HG02970 (cell line): ENCODE data around the gene TRPM2.

Source experiments
- ATAC-seq: cut with Tn5 transposase; IDR thresholded peaks from one replicate; pipeline ENCODE4 v1.9.1; 2021; ENCODE audit warnings: mild to moderate bottlenecking, moderate library complexity, moderate number of reproducible peaks; ENCODE audit not compliant: unreplicated experiment, low FRiP score

The TRPM2 gene

DNA sequence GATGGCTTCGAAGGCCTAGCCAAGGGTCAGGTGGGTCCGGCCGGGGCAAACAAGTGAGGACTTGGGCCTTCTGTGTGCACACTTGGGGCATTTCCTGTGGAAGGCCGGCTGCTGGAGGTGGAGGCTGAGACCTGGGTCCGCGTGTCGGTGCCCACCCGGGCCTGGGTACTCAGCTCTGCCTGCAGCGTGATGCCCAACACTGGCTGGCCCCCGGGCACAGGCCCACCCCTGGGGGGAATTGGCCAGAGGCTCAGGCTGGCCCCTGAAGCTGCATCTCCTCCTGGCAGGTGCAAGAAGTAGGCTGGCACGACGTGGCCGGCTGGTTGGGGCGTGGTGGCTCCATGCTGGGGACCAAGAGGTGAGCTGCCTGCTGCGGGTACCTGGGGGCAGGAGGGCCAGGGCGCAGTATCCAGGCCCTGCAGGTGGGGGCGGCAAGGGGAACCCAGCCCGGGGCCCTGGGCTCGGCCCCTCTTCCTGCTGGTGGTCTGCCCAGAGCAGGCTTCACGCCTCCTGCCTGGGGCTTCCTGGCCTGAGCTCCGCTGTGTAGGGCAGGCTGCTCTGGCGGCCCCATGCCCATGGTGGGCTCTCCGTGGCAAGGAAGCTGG, 31.5 kb upstream of the TRPM2 start:
- ATAC-seq, result no peak

DNA sequence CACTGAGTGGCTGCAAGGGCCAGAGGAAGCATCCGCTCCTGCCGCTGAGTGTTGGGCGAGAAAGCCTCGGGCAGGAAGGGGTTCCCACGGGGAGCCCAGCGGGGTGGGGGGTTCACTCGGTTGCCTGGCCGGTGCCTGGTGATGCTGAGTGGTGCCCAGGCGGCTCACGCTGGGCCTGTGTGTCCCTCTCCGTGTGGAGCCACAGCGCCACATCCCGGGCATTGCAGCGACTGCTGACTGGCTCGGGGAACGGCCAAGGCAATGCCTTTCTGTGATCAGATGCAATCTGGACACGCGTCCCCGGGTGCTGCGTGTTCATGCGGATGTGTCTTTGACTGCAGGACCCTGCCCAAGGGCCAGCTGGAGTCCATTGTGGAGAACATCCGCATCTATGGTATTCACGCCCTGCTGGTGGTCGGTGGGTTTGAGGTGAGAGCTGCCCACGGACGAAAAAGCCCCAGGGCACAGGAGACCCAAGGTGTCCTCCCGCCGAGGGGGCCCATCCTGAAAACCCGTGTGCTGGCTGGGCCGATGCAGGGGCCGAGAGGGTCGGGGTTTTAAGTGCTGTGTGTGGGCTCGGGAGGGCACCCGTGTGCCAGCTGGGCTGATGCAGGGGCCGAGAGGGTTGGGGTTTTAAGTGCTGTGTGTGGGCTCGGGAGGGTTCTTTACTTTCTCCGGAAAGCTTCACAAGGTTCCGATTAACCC, 30.6 kb upstream of the TRPM2 start:
- no peak for ATAC-seq

DNA sequence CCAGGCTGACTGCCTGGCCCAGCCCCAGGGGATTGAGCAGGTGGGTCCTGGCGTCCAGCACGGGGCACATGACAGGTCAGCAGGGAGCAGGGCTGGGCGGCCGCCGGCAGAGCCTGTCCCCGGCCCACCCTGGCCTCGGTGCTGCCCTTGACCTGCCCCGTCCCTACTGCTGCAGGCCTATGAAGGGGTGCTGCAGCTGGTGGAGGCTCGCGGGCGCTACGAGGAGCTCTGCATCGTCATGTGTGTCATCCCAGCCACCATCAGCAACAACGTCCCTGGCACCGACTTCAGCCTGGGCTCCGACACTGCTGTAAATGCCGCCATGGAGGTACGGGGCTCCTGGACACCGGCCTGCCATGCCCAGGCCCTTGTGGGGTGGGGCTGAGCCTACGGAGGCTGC, 29.8 kb upstream of the TRPM2 start:
- no peak for ATAC-seq

DNA sequence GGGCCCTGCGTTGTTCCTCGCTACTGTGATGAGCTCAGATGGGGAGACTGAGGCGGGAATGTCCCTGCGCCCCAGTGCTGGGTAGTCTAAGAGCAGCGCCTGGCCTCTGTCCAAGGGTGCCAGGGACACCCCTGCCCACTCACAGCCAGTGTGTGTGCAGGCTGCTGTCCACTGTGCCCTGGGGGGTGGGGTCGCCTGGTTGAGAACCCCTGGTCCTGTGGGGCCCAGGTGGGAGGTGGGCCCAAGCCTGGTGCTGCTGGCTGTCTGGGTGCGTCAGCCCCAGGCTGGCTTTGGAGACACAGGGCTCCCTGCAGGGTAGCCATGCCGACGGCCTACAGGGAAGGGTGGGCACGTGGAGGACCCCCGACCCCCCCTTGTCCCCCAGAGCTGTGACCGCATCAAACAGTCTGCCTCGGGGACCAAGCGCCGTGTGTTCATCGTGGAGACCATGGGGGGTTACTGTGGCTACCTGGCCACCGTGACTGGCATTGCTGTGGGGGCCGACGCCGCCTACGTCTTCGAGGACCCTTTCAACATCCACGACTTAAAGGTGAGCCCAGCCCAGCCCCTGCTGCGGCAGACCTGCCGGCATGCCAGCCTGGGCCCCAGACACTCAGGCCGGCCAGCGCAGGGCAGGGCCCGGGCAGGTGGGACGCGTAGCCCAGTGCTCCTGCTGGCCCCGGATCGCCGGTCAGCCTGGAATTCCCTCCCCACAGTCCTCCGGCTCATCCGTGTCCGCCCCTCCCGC, 29.1 kb upstream of the TRPM2 start:
- no peak for ATAC-seq

DNA sequence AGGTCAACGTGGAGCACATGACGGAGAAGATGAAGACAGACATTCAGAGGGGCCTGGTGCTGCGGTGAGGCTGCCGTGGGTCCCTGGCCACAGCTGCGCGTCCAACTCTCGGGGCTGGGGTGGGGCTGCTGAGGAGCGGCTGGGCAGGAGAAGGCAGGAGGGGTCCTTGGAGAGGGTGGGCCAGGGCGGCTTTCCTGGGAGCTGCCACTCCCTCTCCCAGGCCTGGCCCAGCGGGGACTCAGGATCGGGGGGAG, 28.6 kb upstream of the TRPM2 start:
- no peak for ATAC-seq

DNA sequence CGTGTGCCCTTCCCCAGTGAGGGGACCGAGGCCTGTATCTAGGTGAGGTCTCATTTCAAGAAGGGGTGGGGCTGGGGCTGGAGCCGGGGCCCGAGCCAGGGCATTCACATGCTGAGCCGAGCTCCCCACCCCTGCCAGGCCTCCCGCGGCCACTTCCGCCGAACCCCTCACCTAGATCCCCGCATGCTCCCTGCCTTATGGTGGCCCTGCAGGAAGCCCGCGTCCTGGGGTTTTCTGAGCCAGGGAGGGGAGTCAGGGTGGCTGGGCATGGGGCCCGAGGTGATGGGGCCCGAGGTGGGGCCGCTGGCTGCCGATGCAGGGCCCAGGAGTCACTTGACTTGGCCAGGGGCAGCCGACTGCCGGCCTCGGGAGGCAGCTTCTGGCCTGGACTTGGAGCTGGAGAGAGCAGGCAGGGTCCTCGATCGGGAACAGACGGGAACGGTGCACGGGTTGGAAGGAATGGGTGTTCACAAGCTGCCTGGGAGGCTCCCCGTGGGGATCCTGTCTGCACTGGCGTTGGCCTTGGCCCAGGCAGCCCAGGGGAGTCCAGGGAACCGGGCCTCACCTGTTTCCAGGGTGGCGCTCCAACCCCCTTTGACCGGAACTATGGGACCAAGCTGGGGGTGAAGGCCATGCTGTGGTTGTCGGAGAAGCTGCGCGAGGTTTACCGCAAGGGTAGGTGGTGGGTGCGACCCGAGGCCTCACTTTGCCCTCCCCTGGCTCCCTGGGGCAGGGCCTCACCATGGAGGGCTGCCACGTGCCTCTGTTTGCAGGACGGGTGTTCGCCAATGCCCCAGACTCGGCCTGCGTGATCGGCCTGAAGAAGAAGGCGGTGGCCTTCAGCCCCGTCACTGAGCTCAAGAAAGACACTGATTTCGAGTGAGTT, 27.8 kb upstream of the TRPM2 start:
- ATAC-seq, result no peak

DNA sequence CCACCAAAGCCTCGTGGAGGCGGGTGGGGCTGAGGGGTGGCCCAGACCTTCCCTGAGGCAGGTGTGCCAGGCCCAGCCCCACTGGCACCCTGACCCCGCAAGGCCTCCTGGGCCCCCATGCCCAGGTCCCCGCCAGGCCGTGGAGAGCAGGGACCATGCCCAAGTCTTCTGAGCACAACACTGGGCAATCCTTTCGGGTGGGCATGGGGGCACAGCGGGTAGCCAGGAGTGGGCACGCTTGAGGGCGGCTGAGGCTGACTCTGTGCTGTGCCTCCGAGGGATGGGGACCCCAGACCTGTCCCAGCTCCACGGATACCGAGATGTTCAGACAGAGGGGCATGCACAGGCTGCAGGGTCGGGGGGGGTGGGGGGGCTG, 27.2 kb upstream of the TRPM2 start:
- ATAC-seq, result no peak

DNA sequence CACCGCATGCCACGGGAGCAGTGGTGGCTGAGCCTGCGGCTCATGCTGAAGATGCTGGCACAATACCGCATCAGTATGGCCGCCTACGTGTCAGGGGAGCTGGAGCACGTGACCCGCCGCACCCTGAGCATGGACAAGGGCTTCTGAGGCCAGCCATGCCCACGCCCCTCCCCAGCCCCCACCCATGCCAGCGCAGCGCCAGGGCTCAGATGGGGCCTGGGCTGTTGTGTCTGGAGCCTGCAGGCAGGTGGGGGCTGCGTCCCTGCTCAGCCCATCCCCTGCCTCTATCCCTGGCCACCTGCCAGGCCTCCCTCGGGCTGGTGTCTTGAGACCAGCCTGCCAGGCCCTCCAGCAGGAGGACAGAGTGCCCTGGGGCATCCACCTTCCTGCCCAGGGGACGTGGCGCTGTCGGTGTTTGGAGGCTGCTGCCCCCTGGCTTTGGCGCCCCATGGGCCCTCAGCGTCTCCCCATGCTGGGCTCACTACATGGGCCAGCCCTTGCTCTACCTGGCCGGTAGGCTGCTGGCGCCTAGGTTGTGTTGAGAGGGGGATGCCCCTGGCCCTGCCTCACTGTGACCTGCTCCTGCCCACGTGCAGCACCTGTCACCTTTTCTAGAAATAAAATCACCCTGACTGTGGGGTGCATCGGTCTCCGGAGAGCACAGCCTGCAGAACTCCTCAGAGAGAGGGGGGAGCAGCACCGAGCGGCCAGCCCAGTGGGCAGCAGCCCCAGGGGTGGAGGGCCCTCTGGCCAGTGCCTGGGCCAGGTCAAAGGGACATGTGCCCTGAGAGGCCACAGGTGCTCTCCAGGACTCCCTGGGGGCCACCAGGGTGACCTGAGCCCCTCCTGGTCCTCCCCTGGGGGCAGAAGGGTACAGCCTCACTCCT, 26.5 kb upstream of the TRPM2 start:
- ATAC-seq, result no peak

DNA sequence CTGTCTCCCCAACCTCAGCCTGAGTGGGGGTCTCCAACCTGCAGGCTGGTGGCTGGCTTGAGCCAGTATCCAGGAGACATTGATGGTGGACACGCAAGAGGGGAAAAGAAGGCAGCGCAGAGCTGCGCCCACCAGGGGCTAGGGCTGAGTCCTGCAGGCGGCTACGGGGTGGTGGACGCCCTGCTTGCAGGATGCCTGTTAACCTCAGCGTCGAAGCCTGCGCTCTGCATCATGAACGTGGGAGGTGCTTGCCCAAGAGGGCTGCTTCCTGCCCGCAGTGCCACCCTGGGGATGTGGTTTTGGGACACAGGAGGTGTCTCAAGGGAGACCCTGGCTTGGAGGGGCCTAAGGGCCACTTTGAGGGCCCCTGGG, 25.8 kb upstream of the TRPM2 start:
- no peak for ATAC-seq

DNA sequence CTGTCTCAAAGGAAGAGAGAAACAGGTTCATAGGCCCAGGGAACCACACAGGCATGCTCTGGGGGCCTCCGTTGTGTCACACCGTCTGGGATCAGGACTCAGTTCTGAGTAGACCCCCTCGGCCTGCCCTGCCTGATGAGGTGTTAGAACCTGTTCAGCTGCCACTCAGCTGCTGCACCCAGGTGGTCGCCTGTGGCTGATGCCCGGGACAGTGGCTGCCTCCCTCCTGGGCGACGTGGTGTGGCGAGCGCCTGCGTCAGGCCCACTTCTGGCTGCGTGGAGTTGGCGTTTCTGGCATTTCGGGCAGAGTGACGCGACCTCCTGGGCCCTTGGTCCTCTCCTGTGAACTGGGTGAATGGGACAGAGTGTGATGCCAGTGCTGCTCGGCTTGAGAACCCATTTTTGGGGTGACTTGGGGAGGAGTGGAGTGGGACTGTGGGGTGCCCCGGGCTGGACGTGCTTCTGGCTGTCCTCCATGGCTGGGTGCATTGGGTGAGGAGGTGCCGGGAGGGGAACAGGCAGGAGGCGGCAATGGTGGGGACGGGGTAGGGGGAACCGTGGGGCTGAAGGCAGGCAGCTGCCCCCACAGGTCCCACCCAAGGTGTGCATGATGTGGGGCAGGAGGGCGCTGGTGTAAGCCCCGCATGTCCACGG, 25.1 kb upstream of the TRPM2 start:
- no peak for ATAC-seq

DNA sequence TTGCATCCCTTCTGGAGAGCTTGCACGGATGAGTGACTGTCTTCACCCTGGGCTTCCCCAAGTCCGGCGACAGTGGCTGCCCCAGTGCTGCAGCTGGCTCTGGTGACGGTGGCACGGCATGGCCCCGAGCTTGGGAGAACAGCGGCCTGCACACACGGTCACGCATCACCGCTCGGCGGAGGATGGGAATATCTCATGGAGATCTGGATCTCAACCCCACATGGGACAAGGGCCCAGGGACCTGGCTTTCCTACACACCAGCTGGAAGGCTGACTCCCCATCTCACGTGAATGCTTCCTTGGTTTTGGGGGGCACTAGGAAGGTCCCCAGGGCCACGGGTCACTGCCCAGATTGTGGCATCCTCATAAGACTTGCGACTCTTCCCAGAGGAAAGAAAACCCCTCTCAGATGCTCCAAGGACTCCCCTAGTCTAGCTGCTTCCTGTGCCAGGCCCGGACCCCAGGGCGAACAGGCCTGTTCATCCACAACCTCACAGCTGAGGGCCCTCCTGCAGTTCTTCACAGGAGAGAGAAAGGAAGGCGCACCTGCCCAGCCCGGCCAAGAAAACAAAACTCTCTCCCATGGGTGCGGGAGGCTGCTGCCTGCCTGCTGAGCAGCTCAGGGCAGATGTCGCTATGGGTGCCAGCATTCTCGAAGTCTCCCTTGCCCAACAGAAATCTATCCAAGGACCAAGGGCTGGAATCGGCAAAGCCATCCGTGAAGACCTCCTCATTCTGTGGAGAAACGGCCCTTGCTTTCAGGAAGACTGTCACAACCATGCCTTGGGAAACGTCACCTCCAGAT, 24.1 kb upstream of the TRPM2 start:
- no peak for ATAC-seq

DNA sequence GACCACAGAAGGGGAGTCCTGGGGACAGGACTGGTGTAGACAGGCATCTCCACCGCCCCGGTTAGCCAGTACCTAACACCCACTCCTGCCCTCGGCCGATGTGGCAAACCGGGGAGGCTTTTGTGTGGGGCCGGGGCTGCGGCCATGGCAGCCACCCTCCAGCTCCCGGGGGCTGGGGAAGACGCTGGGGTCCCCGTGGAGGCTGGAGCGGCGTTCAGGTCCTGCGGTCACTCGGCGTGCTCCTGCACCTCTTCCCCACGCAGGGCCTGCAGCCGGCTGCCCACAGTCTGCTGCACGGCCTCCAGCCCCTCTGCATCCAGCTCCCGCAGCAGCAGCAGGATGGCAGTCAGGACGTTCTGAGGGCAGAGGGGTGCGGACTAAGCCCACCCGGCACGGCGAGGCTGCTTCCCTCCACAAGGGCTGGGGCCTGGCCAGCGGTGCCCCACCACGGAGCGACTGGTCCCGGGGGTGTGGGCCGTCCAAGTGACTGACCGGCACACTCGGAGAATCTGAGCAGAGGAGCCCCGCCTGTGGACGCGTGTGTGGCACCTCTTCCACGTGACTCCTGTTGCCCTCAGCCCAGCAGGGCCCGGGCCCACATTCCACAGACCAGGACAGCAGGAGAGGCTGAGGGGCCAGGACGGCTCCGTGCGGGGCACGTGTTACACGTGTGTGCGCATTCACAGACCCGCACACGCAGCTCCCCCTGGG, 23.3 kb upstream of the TRPM2 start:
- no peak for ATAC-seq

DNA sequence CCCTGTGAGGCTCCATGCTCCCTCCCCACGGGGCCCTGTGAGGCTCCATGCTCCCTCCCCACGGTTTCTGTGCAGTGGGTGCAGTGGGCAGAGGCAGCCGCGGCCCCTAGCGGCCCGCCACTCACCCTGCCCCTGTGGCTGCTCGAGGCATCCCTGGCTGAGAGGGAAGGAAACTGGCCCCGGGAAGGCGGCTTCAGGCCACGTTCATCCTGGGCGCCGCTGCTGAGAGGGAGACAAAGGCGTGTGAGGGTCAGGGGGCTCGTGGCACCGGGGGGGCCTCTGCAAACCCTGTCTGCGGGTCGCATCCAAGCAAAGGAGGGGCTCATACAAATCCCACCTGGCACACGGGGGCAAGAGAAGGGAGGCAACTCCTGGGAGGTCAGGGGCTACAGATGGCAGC, 22.7 kb upstream of the TRPM2 start:
- ATAC-seq, result no peak

DNA sequence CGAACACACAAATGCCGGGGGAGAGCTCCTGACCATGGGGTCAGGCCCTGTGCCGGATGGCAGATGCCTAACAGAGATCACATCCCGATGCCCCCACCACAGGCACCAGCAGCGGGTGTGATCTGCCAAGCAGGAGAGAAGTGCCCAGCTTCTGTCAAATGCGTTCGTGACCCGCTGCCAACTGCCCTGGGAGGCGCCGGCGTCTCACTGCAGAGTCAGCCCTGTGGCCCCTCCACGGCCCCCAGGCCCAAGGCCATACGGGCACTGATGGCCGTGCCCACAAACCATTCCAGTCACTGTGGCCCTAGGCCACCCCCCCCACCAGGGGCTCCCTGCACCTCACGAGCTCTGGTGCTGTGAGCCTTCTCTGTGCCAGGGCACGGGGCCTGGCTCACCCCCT, 22.2 kb upstream of the TRPM2 start:
- ATAC-seq, result no peak

DNA sequence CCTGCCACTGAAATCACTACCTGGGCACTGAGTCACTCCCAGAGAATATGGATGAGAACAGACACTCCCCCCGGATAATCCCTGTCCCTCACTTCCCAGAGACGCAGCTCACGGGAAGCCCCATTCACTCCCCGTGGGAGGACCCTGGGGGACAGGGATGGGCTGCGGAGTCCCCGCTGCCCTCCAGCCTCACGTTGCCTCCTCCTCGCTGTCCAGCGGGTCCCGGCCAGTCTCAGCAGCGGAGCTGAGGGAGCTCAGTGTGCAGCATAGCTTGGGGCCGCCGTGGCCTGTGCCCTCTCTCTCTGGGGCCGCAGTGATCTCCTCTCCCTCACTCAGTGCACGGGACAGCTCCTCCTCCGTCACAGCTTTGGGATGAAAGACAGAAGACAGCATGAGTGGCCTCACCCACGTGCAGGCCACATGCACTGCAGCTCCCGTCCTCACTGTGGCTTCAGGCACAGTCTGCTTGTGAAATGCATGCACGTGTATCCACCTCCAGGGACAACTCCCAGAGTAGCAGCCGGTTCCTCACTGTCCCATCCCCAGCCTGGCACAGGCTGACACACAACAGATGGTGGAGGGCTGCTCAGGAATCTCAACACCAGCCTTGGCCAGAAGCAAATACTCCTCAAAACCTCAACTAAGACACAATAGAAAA, 21.6 kb upstream of the TRPM2 start:
- no peak for ATAC-seq

DNA sequence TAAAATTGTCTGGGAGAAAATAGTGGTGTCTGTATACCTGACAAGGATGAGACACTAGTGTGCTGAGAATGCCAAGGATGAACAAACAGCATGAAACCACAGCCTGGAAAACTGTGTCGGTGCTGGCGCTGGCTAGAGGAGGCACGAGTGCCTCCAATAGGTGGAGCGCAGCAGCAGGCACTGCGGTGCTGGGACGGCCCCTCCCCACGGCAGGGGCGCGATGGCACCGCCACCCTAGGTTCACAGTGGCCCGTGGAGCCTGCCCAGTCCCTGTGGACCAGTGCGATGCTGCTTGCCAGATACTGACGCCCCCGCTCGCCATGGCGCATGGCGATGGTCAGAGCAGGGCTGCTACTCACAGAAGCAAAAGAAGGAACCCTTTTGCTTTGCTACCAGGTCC, 21.0 kb upstream of the TRPM2 start:
- no peak for ATAC-seq

DNA sequence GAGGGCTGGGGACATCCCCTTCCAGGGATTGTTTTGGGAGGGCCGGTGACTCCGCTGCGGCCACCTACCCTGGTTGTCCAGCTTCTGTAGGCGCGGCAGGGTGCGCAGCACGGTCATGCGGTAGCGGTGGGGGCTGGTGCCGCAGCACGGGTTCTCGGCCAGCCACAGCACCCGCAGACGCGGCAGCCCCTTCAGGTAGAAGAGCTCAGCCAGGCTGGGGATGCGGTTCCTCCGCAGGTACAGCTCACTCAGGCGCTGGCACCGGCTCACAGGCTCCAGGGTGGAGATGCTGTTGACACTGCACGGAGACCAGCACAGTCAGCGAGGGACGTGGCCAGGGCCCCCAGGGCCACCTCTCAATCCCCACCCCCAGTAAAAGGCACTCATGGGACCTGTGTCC, 20.5 kb upstream of the TRPM2 start:
- no peak for ATAC-seq
